Stimulated activated CD8-positive, alpha-beta memory T cell treated with anti-CD3 and anti-CD28 coated beads, Interleukin-12 subunit alpha, Interleukin-12 subunit beta, amount 100 ng/mL, for 1 hour (primary cell): ENCODE measurements around the gene PACC1.
"Not testable (repeated sequence)": the region's sequence is repeated elsewhere in the genome, so short reads cannot be mapped to it uniquely, and the experiment has no call there.

Experiments used
- DNase-seq: peaks from one replicate; pipeline ENCODE4 v3.0.0-alpha.2; 2020; ENCODE audit warnings: low read depth

The PACC1 gene

DNA sequence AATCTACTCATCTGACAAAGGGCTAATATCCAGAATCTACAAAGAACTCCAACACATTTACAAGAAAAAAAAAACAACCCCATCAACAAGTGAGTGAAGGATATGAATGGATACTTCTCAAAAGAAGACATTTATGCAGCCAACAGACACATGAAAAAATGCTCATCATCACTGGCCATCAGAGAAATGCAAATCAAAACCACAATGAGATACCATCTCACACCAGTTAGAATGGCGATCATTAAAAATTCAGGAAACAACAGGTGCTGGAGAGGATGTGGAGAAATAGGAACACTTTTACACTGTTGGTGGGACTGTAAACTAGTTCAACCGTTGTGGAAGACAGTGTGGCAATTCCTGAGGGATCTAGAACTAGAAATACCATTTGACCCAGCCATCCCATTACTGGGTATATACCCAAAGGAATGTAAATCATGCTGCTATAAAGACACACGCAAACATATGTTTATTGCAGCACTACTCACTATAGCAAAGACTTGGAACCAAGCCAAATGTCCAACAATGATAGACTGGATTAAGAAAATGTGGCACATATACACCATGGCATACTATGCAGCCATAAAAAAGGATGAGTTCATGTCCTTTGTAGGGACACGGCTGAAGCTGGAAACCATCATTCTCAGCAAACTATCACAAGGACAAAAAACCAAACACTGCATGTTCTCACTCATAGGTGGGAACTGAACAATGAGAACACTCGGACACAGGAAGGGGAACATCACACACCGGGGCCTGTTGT is 18.8 kb downstream of the PACC1 start:
- not testable (repeated sequence) for DNase-seq

DNA sequence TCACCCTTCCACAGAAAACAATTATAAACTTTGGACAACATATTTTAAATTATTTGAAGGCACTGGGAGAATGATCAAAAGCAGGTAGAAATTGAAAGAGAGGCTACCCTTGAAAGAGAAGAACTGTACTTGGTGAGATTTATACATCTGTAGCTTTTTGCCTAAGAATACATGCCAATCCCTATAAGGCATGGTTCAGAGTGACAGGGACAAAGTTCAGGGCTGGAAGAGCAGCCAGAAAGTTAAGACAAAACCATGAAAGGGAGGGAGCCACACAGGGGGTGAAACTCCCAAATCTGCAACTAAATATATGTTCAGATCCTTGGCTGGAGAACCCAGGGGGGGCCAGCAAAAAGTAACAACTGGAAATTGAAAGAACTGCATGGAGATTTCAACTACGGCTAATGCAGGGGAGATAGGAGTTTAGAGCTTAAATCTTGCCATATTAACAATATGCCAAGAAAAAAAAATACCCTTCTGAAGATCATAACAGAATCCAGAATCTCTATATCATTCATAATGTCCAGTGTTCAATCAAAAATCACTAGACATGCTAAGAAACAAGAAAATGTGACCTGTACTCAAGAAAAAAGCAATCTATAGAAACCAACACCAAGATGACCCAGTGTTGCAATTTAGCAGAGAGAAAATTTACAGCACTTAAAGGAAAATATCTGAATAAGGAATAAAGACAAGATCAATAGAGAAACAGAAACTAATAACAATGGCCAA is 25.5 kb downstream of the PACC1 start:
- no peak for DNase-seq

DNA sequence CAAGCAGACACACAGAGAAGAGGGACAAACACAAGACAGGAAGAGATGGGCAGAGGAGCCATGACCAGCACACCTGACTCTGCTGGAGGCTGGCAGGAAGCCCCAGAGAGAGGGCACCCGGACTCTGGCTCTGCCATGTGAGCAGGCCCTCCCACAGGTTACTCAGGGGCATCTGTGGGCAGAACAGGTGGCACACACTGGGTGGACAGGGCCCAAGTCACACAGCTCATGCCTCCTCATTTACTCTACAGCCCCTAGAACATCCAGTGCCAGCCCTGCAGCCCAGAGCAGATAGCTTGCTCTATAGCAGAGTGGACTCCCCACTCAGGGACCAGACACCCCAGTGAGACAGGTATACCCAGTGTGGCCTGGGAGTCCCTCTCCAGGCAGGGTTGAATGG is 28.7 kb downstream of the PACC1 start:
- DNase-seq: no peak

DNA sequence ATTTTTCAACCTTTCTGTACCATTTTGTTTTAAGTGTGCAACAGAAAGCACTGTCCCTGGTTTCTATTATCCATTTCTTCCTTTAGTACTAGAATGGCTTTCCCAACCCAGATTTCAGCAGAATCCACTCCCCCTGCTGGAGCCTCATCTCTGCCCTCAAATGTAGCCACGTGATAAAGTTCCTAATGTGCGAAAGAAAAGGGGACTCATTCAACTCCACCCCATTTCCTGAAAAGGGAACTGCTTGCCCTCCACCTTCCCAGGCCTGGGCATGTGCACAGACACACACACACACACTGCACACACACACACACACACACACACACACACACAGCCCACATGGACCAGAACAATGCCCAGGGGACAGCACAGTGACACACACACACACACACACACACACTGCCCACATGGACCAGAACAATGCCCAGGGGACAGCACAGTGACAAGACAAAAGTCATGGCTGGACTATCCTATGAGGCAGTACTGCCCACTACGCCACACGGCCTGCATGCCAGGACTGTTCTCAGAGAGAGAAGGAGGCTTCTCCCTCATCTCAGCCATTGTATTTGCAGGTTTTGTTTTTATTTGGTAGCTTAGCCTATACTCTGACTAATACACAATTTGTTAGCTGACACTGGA is 33.2 kb downstream of the PACC1 start:
- no peak for DNase-seq

DNA sequence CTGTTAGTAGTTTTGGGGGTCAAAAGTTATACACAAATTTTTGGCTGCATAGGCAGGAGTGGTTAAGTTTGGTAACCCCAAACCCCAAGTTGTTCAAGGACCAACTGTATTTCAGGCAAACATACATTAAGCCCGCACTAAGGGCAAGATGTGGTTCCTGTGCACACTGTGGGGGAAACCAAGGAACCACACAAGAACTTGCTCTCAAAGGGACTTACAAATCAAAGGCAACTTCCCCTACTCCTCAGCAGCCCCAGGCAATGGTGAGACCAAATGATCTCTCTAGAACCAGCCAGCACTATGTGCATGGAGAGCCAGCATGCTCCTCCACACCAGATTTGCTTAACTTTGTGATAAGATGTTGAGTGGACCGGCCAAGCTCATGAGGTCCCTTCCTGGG is 35.3 kb downstream of the PACC1 start:
- no peak for DNase-seq

DNA sequence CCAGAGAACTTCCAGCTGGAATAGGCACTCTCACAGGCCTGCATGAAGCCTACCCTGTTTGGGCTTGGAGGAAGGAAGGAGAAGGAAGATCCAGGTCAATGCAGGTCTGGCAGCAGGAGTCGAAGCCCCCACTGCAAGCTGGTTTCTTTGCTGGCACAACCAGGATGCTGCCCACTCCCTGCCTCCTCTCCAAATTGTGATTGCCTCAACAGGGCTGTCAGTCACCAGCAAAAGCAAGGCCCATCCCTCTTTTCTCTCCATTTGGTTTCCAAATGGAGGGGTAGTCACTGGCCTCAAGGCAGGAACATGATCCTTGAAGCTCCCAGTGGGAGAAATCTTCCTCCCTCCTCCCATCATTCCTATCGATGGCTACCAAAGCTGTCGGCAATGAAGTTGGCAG is 37.0 kb downstream of the PACC1 start:
- no peak for DNase-seq

DNA sequence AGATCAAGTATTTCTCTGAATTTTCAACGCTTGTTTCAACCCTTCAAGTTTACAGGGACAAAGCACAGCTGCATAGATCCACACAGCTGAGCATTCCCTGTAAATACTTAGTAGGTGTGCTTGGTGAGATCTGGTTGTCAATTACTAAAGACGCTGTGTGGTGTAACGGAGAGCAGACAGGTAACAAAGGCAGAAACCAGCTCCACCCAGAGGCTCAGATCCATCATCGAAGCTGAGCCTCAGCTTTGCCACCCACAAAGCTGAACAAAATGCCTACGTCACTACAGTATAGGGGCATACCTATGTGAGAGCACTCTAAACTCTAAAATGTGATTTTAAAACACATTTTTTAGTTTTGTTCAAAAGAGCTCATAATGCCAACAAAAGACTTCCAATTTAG is 38.7 kb downstream of the PACC1 start:
- no peak for DNase-seq

DNA sequence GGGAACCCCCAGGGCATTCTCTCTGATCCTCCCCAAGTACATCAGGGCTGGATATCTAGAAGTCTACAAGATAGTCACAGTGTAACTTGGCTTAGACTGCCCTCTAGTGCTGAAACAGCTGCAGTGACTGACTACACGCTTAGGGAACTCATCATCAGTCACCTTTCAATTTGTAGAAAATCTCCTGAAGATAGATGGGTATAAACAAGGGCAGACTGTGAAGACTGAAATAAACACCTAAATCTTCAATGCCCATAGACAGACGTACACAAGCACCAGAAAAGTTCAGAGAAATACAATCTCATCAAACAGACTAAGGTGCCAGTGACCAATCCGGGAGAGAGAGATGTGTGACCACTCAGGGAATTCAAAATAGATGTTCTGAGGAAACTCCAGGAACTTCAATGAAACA is 46.6 kb downstream of the PACC1 start:
- DNase-seq: peak; percentile 20

DNA sequence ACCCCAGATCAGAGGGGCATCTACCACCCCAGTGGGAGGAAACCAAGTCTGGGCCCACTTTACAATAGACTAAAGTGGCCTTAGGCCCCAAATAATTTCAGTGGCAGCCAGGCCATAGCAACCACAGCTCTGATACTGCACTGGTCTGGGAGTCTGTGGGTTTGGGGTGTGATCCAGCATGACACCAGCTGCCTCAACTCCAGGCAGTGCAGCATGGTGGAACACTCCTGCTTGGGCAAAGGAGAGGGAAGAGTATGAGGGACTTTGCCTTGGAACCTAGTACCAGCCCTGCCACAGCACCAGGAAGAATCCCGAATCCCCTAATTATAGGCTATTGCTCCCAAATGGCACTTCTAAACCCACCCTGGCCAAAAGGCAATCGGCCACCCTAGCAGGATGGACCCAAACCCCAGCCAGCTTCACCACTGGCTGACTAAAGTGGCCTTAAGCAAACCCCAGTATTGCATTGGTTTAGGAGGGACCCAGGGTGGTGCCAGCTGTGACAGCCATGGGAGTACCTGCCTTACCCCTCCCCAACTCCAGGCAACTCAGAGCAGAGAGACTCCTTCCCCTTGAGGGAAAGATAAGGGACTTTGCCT is 47.1 kb downstream of the PACC1 start:
- DNase-seq: no peak

DNA sequence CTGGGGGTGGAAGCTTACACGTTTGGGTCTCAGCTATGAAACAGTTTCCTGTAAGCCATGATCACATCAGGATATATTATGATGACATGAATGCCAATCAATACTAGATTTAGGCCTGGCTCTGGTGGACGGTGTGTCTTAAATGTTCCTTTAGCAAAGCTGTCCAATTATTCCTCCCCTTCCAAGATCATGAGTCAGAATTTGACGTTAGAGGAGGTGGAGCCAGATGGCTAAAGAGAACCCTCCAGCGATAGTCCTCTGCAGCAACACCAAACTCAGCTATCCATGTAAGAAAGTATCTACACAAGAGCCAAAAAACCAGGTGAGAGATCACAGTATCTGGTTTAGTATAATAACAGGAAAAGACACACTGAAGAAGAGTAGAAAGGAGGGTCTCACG is 47.8 kb downstream of the PACC1 start:
- no peak for DNase-seq

DNA sequence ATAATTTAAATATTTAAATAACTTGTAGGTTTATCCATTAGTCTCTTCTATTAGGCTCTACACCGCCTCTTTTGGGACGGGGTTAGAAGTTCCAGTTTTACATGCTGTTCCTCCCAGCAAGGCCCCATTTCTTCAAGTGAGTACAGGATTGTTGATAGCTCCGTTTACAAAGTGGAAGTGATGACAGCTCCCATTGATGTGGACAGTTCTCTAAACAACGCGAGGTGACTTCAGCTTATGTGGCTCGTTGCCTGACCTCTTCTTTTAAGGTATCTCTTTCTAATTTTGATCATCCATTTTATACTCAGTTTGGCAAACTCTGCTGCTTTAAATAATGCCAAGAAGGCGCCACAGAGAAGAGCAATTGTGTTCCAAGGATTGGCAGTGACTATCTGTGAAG is 49.7 kb downstream of the PACC1 start:
- DNase-seq: no peak

DNA sequence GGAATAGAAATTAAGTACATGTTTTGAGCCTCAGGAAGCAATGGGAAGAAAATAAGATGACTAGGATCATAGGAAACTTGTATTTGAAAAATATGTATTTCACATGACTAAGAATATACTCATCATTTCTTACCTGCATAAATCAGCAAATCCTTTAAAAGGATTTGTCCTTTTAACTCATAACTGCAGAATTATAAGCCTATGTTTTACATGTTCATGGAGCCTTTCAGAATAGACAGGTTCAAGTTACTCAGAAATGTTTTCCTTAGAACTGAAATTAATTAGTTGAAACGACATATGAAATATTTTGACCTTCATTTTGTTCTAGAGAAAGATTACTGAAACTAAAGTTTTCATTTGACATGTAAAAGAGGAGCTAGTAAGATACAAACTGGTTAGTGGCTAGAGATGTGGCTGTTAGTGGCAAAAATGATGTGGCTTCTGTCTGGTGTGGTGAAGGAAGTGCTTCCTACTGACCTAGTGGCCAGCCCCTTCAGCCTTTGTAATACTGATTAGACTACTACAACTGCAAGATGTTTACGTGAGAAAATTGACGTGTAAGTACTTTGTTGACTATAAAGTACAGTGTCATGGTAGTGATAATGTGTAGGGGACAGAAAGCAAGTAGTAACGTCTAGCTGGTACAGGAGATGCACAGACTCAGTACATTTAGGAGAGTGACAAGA is 54.7 kb downstream of the PACC1 start:
- DNase-seq: no peak

DNA sequence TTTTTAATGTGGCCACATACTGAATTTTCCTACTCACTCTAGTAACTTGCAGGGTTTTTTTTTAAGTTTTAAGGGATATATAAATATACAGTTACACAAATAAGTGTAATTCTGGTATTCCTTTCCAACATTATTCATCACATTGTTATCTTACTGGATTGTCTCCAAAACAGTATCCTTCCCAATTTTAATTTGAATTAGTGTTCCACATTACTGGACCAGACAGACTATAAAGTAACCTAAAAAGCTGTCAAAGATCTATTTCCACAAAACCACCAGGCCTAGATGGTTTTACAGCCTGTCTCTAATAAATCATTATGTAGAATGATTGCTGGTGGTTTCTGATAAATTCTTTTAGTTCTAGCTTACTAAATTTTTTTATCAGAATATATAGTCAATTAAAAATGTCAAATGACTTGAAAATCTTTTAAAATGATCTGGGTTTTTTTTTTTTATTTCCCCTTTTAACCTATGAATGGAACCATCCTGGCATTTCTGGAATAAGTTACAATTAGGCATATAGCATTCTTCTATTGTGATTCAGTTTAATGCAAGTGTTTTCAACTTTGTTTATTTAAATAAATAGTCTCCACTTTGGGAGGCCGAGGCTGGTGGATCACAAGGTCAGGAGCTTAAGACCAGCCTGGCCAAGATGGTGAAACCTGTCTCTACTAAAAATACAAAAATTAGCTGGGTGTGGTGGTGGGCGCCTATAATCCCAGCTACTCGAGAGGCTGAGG is 59.3 kb downstream of the PACC1 start:
- DNase-seq: no peak

DNA sequence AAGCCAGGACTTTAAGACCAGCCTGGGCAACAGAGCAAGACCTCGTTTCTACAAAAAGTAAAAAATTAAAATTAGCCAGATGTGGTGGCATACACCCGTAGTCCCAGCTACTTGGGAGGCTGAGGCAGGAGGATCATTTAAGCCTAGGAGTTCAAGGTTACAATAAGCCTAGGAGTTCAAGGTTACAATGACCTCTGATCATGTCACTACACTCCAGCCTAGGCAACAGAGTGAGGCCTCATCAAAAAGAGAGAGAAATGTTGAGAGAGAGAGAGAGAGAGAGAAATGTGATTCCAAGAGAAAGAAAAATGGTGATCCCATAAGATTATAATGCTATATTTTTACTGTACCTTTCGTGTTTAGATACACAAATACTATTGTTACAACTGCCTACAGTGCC is 60.2 kb downstream of the PACC1 start:
- no peak for DNase-seq

DNA sequence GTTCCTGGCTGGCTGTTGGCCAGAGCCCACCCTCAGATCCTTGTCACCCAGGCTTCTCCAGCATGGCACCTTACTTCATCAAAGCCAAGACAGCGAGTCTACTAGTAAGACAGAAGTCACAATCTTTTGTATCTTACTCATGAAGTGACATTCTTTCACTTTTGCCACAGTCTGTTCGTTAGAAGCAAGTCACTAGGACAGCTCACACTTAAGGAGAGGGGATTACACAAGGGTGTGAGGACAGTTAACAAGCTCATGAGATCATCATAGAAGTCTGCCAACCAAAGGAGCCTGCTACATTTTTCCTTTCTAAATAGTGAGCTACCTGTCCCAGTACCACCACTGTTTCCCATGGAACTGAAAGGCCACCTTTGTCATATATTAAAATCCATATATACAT is 61.5 kb downstream of the PACC1 start:
- no peak for DNase-seq

DNA sequence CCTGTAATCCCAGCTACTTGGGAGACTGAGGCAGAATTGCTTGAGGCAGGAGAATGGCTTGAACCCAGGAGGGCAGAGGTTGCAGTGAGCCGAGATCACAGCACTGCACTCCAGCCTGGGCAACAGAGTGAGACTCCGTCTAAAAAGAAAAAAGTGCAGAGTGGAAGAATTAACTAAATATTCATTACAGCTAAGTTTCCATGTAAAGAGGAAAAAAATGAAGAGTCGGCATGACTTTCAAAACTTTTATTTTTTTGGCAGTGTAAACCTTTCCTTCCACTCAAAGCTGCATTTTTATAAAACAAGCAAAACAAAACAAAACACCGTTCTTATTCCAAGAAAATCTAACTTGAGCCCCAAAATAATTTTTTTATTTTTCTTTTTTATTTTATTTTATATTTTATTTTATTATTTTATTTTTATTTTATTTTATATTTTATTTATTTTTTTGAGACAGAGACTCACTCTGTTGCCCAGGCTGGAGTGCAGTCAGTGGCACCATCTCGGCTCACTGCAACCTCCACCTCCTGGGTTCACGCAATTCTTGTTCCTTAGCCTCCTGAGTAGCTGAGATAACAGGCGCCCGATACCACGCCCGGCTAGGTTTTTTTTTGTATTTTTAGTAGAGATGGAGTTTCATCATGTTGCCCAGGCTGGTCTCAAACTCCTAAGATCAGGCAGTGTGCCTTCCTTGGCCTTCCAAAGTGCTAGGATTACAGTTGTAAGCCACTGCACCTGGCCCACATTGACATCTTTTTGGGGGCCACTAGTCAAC is 62.9 kb downstream of the PACC1 start:
- no peak for DNase-seq

DNA sequence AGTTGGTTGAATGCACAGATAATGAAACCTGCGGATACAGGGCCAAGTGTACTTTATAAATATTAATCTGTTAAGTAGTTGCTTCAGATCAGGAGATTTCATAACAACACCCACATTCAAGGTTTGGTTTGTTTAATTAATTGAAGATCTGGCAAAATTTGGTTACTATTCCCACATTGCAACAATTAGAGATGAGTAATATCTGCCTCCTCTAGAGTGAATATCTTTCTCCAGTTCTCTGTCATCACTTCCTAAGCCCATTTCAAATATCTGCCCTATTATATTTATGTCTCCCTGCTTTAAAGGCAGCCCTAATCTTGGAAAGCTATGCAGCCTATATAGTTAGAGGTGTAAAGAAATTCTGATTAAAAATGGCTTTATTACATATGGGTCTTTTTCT is 68.1 kb downstream of the PACC1 start:
- no peak for DNase-seq

DNA sequence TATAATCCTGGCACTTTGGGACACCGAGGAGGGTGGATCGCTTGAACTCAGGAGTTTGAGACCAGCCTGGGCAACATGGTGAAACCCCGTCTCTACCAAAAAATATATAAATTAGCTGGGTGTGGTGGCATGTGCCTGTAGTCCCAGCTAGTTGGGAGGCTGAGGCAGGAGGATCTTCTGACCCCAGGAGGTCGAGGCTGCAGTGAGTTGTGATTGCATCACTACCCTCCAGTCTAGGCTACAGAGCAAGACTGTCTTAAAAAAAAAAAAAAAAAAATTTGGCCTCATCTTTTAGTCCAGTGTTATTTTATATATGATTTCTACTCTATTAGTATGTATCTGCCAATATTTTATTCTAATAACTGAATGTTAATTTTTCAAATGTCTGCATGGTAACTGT is 69.8 kb downstream of the PACC1 start:
- no peak for DNase-seq

DNA sequence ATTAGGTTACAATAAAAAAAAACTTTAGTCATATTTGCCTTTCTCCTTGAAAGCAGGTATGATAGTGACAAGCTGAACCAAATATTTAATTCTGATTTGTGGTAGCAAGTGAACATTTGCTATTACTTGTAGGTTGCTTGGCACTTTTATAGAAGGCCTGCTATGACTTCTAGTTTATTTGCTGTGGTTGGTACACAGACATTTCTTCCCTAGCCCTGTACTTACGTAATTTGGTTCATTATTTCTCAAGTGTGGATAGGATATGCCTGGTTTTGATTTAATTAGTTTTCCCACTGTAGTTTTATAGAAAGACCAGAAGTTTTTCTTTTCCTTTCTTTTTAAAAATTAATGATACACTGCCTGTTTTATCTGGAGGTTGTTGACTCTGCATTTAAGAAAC is 73.6 kb downstream of the PACC1 start:
- no peak for DNase-seq

DNA sequence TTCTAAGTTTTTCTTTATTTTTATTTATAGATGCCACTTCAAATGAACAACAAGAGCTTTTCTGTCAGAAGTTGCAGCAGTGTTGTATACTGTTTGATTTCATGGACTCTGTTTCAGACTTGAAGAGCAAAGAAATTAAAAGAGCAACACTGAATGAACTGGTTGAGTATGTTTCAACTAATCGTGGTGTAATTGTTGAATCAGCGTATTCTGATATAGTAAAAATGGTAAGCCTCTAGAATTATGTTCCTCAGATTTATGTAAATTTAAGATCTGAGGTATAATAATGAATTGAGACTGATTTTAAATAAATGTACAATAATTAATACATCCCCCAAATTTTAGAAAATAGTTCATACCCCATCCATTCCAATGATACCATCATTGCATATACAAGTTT is 85.6 kb downstream of the PACC1 start:
- DNase-seq: no peak

DNA sequence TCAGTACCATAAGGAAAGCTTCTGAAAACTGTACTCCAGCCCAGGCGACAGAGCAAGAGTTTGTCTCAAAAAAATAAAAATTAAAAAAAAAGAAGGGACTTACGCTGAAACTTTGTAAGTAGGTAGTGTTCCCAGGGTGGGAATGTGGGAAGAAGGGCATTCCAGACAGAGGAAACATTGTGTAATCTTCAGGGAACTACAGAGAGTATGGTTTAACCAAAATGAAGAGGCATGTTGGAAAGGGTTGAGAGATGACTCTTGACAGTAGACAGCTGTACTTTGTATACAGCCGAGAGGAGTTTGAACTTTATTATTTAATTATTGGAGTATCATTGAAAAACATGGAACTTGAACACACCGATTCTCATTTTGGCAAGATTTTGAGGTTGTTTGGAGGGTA is 86.4 kb downstream of the PACC1 start:
- DNase-seq: no peak
